ENCODE results near the gene SAP30BP. TPM values are rescaled to one million over a fixed set of nuclear protein-coding genes. Genes with fewer than 3 reads are reported as not detected.

Gene SAP30BP
- total and polyA plus RNA-seq, 10 of the 15 experiments (the other 5 are each of a cell fraction or from before 2014, with no cell fraction given), result 57.9 to 166 (median 94.5) TPM

- Histone ChIP-seq H3K9me3 (replicated peaks; ENCODE audit: control insufficient read depth, insufficient read depth, low read length) (no peaks in the 10 kb centered on the region), H3K4me1 (ENCODE audit: control insufficient read depth, insufficient read depth, low read length) (peaks cover 10% of the 10 kb centered on the region), H4K20me1 (ENCODE audit: control insufficient read depth, insufficient read depth) (no peaks in the 10 kb centered on the region; the same call in 1 of the 2 replicates), H3K27ac (ENCODE audit: control insufficient read depth, insufficient read depth) (no peak overlapping the region), H3K79me2 (ENCODE audit: control insufficient read depth, insufficient read depth, low read length) (no peaks in the 10 kb centered on the region), H3K4me3 (no peak overlapping the region), H3K4me2 (ENCODE audit: control insufficient read depth, insufficient read depth) (no peak overlapping the region), H2AFZ (ENCODE audit: control insufficient read depth, low read depth, low read length) (peak overlapping the region; percentile 41; the same call in 1 of the 2 replicates), H3K27me3 (replicated peaks in 1 of 2; ENCODE audit: control insufficient read depth in 2 of 2, insufficient read depth in 2 of 2, low read length in 1 of 2) (no peaks in the 10 kb centered on the region), H3K9ac (ENCODE audit: control insufficient read depth, insufficient read depth, low read length) (no peak overlapping the region), H3K36me3 (ENCODE audit: control insufficient read depth in 2 of 2, insufficient read depth in 2 of 2, low read length in 1 of 2) (no peaks in the 10 kb centered on the region)
- in situ Hi-C loops (cut with MboI) (loop anchor here (5.0 to 10.0 kb wide), 2 partner anchors 77 to 115 kb away; partner anchors contain the start of gene SMIM5), intact Hi-C loops (cut with micrococcal nuclease; ENCODE audit: unreplicated experiment) (loop anchor here (1.0 to 5.0 kb wide), 3 partner anchors 116 to 322 kb away; partner anchors contain the start of gene SMIM5)
- 10% methylated on average over 20 of the region's 20 CpGs for WGBS (ENCODE audit: insufficient coverage, insufficient replicate concordance, low lambda C conversion rate, missing lambda C conversion rate)
- peak; percentile 54 for FAIRE-seq
- 0 out of 2 replicates have a peak, but pooled peaks have one; percentile 39 for TF ChIP-seq NBN (IDR thresholded peaks at IDR 0.05)
- TF ChIP-seq, protein P1, sequence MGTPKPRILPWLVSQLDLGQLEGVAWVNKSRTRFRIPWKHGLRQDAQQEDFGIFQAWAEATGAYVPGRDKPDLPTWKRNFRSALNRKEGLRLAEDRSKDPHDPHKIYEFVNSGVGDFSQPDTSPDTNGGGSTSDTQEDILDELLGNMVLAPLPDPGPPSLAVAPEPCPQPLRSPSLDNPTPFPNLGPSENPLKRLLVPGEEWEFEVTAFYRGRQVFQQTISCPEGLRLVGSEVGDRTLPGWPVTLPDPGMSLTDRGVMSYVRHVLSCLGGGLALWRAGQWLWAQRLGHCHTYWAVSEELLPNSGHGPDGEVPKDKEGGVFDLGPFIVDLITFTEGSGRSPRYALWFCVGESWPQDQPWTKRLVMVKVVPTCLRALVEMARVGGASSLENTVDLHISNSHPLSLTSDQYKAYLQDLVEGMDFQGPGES (IDR thresholded peaks at IDR 0.05), result 0 out of 2 replicates have a peak, but pooled peaks have one; percentile 26
- 0 out of 2 replicates have a peak, but pooled peaks have one; percentile 63 for TF ChIP-seq STAT1 (conservative IDR thresholded peaks at IDR 0.05)
- peak; percentile 45; the same call in 1 of the 2 replicates for TF ChIP-seq YY1 (IDR thresholded peaks at IDR 0.05; ENCODE audit: low read depth, low read length)
- peak; percentile 14 for TF ChIP-seq RELA (IDR thresholded peaks at IDR 0.05; ENCODE audit: borderline replicate concordance, partially characterized antibody)
- no peak for TF ChIP-seq RUNX3 (IDR thresholded peaks at IDR 0.05; ENCODE audit: low read length)
- TF ChIP-seq ZNF384 (IDR thresholded peaks at IDR 0.05; ENCODE audit: borderline replicate concordance, low read depth, low read length), result no peak
- peak; percentile 53; the same call in 1 of the 2 replicates for TF ChIP-seq RB1 (IDR thresholded peaks at IDR 0.05; ENCODE audit: borderline replicate concordance)
- 0 out of 2 replicates have a peak, but pooled peaks have one; percentile 58 for TF ChIP-seq ZNF207 (IDR thresholded peaks at IDR 0.05; ENCODE audit: borderline replicate concordance)
- TF ChIP-seq SMC3 (IDR thresholded peaks at IDR 0.05; ENCODE audit: borderline replicate concordance, low read length), result peak; percentile 71
- TF ChIP-seq, protein P2, sequence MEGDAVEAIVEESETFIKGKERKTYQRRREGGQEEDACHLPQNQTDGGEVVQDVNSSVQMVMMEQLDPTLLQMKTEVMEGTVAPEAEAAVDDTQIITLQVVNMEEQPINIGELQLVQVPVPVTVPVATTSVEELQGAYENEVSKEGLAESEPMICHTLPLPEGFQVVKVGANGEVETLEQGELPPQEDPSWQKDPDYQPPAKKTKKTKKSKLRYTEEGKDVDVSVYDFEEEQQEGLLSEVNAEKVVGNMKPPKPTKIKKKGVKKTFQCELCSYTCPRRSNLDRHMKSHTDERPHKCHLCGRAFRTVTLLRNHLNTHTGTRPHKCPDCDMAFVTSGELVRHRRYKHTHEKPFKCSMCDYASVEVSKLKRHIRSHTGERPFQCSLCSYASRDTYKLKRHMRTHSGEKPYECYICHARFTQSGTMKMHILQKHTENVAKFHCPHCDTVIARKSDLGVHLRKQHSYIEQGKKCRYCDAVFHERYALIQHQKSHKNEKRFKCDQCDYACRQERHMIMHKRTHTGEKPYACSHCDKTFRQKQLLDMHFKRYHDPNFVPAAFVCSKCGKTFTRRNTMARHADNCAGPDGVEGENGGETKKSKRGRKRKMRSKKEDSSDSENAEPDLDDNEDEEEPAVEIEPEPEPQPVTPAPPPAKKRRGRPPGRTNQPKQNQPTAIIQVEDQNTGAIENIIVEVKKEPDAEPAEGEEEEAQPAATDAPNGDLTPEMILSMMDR (IDR thresholded peaks at IDR 0.05 in 2 of 3, conservative IDR thresholded peaks at IDR 0.05 in 1 of 3; ENCODE audit: control insufficient read depth in 2 of 3, extremely low read depth in 1 of 3, insufficient read depth in 1 of 3, low read depth in 3 of 3, low read length in 3 of 3), result peak; percentile 85 to 94 (median 88)
- TF ChIP-seq NFXL1 (IDR thresholded peaks at IDR 0.05; ENCODE audit: borderline replicate concordance), result no peak
- TF ChIP-seq RAD21 (IDR thresholded peaks at IDR 0.05; ENCODE audit: insufficient read depth, low read depth, low read length), result peak; percentile 77
- peak; percentile 62 for TF ChIP-seq MEF2B (IDR thresholded peaks at IDR 0.05; ENCODE audit: partially characterized antibody, poor library complexity, severe bottlenecking)
- RAD21 ChIA-PET (ENCODE audit: unreplicated experiment), result interaction anchor here (0.9 to 7.1 kb wide), 10 partner anchors 37 to 179 kb away, joined by 3 to 148 read pairs (median 5); partner anchors contain the start of genes SMIM5 and WBP2
- CTCF ChIA-PET, result interaction anchor here (0.5 to 10.6 kb wide), 32 partner anchors 9 to 331 kb away, joined by 3 to 336 read pairs (median 8); partner anchors contain the start of genes GALK1, SMIM5 and UNK
- no peak for DNase-seq (ENCODE audit: low read depth, low spot score)
- SMC1A ChIA-PET (ENCODE audit: uncharacterized antibody, unreplicated experiment), result interaction anchor here (1.1 to 6.9 kb wide), 10 partner anchors 11 to 149 kb away, joined by 3 to 72 read pairs (median 5); partner anchors contain the start of genes GALK1 and SMIM5
- BruUV-seq (replicated peaks), result no TSS peak
- ATAC-seq, result peak; percentile 82
- POLR2A ChIA-PET, result interaction anchor here (1.2 to 1.4 kb wide), 2 partner anchors 11 to 109 kb away, joined by 3 to 4 read pairs; no protein-coding TSS in a partner anchor
These were observed 82.6 kb downstream of the SAP30BP start for GRCh38 chr17:75749545-75750389.
